Raji (cell line): ENCODE results near the gene FGL2.

ENCODE experiments used
- POLR2A ChIP-seq: IDR thresholded peaks from 2 replicates; pipeline ENCODE4 v1.6.1; 2011; ENCODE audit warnings: low read depth, low read length, control low read depth; ENCODE audit not compliant: insufficient read depth

Gene FGL2, protein sequence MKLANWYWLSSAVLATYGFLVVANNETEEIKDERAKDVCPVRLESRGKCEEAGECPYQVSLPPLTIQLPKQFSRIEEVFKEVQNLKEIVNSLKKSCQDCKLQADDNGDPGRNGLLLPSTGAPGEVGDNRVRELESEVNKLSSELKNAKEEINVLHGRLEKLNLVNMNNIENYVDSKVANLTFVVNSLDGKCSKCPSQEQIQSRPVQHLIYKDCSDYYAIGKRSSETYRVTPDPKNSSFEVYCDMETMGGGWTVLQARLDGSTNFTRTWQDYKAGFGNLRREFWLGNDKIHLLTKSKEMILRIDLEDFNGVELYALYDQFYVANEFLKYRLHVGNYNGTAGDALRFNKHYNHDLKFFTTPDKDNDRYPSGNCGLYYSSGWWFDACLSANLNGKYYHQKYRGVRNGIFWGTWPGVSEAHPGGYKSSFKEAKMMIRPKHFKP

DNA sequence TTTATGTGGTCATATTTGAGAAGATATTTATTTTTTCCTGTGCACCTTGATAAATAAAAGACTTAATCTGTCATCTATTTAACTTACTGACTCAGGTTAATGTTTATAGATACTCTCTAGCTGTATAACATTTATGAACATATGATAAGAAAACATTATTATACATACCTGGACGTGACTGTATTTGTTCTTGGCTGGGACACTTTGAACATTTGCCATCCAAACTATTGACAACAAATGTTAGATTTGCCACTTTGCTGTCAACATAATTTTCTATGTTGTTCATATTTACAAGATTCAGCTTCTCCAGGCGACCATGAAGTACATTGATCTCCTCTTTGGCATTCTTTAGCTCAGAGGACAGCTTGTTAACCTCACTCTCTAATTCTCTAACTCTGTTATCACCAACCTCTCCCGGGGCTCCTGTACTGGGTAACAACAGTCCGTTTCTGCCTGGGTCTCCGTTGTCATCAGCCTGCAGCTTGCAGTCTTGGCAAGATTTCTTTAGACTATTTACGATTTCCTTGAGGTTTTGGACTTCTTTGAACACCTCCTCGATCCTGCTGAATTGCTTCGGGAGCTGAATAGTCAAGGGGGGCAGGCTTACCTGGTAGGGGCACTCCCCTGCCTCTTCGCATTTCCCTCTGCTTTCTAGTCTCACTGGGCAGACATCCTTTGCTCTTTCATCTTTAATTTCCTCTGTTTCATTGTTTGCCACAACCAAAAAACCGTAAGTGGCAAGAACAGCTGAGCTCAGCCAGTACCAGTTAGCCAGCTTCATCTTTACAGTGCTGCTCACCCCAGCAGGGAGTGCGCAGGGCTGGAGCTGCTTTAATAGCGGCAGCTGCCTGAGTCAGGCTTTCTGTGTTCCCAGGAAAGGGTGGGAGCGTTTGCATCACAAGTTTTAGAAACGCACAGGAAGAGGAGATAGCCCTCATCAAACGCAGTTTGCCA lies at the start of gene FGL2:
Gene FGL2 (minus strand): TSS at position 807 of the 954 bp plus-strand sequence. CDS start 26 bp downstream, at position 781.
- TF ChIP-seq POLR2A = no peak

DNA sequence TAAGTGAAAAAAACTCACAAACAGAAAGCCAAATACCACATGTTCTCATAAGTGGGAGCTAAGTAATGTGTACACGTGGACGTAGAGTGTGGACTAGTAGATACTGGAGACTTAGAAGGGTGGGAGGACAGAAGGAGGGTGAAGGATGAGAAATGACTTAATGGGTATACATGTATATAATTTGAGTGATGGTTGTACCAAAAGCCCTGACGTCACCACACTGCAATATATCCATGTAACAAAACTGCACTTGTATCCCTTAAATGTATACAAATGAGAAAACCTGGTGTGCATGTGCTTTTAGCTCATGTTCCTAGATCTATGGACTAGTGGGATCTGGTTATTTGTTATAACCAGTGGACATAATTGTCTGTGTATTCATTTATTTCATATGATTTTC lies 48.5 kb upstream of the FGL2 start:
- no peak for TF ChIP-seq POLR2A

DNA sequence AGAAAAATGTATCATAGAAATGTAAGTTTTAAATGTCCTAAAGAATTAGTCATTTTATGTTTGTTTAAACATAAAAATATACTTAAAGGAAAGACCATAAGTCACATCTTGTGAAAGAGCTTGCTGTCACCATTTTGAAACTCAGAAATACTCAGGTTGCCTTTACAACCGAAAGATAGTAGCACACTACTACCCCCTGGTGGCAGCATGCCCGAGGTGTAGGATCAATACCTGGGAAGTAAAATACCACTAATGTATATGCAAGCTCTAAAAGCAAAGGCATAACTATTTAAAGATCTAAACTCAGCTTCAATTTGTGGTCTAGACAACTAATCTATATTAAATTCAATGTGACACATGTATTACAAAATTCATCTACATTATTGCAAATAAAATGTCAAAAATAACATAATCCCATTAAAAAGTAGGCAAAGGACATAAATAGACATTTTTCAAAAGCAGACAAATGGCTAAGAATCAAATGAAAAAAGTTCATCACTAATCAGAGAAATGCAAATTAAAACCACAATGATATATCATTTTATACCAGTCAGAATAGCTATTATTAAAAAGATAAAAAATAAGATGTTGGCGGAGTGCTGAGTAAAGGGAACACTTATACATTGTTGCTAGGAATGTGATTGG lies 47.7 kb upstream of the FGL2 start:
- TF ChIP-seq POLR2A = no peak

DNA sequence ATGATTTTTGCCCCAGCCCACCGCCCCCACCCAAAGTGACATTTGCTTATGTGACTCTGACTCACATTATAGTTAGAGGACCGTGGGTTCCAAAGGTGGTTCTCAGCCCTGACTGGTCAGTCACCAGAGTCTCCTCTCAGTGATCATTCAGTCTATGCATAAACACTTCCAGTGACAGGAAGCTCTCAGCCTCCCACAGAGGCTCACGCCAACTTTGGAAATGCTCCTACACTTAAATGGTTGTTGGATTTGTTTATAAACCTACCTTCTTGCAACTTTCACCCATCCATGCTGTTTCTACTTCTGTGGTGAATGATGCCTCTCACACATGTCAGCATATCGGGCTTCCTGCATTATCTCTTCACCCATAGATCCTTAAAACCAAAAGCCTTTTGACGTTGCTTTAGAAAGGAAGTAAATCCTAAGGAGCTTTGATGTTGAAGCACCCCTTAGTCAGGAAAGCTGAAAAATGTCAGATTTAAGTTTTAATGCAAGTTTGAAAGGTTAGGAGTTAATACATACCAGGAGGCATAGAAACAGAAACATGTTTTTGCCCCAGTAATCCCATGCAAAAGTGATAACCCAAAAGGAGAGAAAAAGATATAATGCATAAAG lies 46.5 kb upstream of the FGL2 start:
- TF ChIP-seq POLR2A = no peak

DNA sequence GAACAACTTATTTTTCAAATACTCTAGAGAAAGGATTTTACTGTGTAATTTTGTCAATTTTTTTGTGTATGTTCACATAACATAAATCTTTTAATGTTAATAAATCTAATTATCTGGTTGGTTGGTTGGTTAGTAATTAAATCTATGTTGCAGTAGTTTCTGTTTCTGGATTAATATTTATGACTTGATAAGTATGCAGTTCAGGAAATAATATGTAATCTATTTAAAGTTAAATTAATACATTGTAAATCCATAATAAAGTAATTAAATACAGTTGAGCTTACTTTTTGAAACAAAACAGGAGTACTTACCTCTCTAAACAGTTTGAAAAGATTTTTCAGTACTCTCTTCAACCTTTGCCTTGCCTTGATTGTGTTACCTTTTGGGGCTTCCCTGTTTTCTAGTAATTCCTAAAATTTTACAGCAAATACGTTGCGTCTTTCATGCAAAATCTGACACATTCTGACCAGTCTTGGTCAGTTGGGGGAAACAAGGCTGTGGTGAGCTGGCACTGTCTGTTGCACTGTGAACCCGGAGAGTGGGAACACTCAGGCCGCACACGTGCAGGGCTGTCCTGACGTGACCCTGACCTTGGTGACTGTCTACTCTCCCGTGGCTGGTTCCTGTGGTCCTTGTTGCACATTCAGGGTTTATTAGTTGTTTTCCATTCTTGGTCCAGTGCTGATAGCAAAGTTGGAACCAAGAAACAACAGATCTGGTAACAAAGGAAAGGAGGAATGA lies 45.6 kb upstream of the FGL2 start:
- no peak for TF ChIP-seq POLR2A

DNA sequence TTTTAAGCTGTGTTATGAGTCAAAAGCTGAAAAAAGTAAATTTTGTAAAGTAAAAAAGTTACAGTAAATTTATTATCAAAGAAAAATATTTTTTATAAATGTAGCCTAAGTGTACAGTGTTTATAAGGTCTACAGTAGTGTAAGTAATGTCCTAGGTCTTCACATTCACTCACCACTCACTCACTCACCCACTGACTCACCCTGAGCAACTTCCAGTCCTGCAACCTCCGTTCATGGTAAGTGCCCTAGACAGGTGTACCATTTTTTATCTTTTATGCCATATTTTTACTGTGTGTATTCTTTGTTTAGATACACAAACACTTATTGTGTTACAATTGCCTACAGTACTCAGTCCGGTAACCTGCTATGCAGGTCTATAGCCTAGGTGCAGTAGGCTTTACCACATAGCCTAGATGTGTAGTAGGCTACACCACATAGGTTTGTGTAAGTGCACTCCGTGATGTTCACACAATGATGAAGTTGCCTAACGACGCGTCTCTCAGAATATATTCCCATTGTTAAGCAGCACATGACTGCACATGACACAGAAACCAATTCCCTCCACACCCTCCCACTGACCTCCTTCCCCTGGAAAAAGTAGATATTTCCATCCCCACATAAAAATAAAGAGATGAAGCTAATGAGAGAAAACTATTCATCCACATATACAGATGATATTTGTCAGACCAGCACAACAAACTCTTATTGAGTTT lies 44.8 kb upstream of the FGL2 start:
- TF ChIP-seq POLR2A = no peak

DNA sequence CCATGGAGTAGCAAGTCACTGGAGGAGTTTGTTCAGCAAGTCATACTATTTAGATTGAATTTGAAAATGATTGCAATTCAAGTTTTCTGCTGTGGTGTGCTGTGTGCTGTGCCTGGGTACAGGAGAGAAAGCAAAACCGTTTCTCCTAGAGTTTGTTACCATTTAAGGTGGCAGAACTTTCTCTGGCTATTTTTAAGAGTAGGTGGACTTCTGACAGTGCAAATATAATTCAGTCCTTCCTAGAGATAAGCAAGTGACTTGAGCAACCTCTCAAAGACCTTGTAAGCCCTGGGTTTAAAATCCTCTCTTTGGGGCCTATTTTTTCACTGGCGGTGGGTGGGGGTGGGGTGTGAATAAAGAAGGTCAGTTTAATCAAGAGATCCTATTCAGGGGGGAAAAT lies 42.9 kb upstream of the FGL2 start:
- no peak for TF ChIP-seq POLR2A

DNA sequence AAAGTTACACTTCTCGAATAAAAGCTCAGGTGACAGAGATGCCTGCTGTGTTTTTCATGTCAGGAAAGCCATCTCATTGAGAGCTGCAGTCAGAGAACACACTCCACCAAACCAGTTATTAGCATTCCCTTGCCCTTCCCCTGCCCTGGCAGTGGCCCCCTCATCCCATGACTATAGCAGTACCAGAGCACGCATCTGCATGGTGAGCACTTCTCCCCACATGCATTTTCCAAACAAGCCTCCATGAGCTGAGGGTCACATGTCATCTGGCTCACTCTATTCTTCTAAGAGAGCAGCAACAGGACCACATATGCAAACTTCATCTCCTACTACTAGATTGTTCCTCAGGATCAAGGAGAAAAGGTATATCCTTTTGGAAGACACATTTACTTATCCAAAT lies 42.4 kb upstream of the FGL2 start:
- TF ChIP-seq POLR2A = no peak

DNA sequence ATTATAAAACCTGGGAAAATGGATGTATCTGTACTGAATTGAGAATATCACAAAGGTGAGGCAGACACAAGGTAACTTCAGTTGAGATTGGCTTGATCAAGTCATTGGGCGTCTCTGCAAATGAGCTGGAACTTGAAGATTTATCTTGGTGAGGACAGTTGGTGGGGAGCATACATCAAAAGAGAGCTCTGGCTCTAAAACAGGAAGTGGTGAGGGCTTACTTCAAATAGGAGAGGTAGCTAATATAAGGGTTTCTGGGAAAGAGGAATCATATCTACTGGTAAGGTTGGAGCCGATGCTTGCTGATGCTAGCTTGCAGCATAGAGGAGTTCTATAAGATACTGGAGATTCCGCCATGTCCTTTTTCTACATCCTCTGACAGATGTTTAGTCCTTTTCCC lies 39.9 kb upstream of the FGL2 start:
- TF ChIP-seq POLR2A = no peak

DNA sequence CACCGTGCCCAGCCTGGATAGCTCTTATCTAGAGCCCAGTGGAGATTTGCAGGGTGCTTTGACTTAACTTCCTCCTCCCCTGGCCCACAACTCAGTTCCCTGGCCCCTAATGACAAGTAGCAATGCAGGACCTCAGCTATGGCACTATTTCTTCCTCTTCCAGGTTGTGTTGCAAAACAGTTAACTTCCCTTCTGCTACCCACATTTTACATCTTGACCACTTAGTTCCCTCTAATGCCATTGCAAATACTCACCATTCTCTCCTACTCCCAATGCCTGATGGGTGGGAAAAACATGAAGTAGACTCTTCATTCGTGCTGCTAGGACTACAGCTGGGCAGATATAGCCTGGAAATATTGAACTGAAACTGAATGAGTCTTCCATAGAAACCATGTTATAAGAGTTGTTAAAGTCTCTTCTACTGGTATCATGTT lies 39.1 kb upstream of the FGL2 start:
- TF ChIP-seq POLR2A = no peak

DNA sequence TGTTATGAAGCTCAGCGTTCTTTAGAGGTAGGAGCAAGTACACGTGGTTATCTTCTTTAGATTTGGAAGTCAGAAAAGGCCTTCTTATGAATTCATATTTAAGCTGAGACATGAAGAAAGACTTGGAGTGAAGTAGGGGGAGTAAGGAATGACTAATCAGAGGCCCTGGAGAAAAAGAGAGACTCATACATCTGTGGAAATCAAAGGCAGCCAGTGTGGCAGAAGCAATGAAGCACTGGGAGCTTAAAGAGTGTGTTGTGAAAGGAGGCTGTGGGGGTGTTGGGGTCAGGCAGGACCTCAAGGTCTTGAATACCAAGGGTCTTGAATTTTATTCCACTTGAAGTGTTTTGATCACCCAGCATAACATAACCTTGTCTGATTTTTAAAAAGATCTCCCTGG lies 35.7 kb upstream of the FGL2 start:
- TF ChIP-seq POLR2A = no peak

DNA sequence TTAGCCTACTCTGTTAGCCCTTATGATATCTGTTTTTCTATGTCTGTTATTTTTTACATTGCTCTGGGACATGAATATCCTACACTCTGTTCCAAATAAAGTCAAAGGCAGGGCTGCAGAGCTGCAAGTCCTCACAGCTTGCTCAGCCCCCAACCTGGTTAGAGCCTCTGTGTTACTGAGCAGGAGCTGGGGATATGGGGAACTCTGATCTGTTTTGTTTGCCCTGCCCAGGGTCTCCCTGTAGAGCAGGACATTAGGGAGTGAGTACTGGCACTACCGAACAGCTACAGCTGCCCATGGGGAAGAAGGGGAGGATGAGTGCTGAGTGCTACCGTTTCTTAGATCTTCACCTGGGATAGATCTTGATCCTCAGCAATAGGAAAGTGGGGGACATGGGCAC lies 32.8 kb upstream of the FGL2 start:
- TF ChIP-seq POLR2A = no peak

DNA sequence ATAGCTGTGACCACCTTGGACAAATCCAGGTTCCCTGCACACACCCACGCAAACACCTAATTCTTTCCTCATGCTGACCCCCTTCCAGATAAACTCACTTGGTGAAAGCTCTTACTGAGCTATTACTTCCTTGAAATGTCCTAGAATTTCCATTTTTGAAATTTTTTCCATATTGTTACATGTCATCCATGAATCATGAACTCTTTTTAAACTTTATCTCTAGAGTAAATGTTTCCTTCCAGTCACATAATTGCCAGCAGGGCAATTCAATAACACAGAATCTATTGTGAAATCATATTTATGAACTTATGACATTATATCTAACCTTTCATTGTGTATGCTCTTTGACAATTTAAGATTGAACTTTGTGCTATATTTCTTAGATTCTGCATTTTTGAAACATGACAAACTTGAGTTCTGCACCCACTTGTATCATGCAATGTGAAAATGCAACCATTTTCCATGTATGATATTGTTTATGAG lies 26.8 kb upstream of the FGL2 start:
- TF ChIP-seq POLR2A = no peak
